ENCODE measurements around the gene NCF4. TPM values are rescaled to one million over a fixed set of nuclear protein-coding genes. Genes with fewer than 3 reads are reported as not detected.

The NCF4 gene
- total and polyA plus RNA-seq, 9 of the 15 experiments (the other 6 are each of a cell fraction or from before 2014, with no cell fraction given), result 0.04 to 0.95 (median 0.33) TPM

DNA sequence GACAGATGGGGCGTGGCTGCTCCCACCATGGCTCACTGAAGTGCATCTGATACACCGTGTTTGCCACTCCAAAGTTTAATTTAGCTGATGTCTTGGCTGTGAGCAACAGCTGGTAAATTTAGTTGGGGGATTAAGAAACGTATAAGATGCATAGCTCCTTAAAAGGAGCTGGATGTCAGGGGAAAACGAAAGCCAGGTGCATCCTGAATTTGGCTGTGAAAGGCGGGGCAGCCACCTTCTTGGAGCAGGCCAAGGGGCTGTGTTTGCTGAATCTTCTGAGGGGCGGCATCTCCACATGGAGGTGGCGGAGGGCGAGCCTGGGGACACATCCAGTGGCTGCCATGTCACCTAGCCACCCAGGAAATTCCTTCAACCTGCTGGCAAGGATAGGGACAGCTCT lies 20.7 kb upstream of the NCF4 start:
- CTCF ChIA-PET (ENCODE audit: low intra/inter-chr PET ratio), result no interaction called here

More for the DNA sequence above, 20.7 kb upstream of the NCF4 start:
- H4K20me1 ChIP-seq (replicated peaks; ENCODE audit: control insufficient read depth, insufficient read depth, low read length), result no peaks in the 10 kb centered on the region
- H3K9ac ChIP-seq (ENCODE audit: insufficient read depth in 1 of 2, low read depth in 2 of 2, low read length in 2 of 2), result no peak overlapping the region
- peaks cover 0 to 13% of the 10 kb centered on the region in 2 experiments; a peak in 1 of 5 replicates for H3K27me3 ChIP-seq (ENCODE audit: control insufficient read depth in 2 of 2, insufficient read depth in 2 of 2, low read length in 2 of 2)
- H3K27ac ChIP-seq (ENCODE audit: extremely low read depth, low read depth, low read length), result no peak overlapping the region
- no TSS peak for BruUV-seq (replicated peaks)
- H3K36me3 ChIP-seq (ENCODE audit: control insufficient read depth, insufficient read depth, low read length), result no peaks in the 10 kb centered on the region
- intact Hi-C loops (cut with micrococcal nuclease), result no loop called here
- no peaks in the 10 kb centered on the region for H3K79me2 ChIP-seq (ENCODE audit: control insufficient read depth, insufficient read depth, low read length)
- no peak for FAIRE-seq
- no peak for ATAC-seq
- H3K4me1 ChIP-seq (replicated peaks in 1 of 2; ENCODE audit: control insufficient read depth in 2 of 2, insufficient read depth in 2 of 2, low read length in 2 of 2), result no peaks in the 10 kb centered on the region
- DNase-seq (ENCODE audit: extremely low read depth in 1 of 4, low spot score in 3 of 4), result no peak
- no peak overlapping the region for H2AFZ ChIP-seq (ENCODE audit: low read depth, low read length)
- no peaks in the 10 kb centered on the region for H3K9me3 ChIP-seq (replicated peaks; ENCODE audit: control insufficient read depth, insufficient read depth, low read depth, low read length)
- POLR2A ChIA-PET, result interaction anchor here (1.0 kb wide), 1 partner anchor 8 kb away, joined by 3 read pairs; no protein-coding TSS in a partner anchor
- no peaks in the 10 kb centered on the region for H3K9me1 ChIP-seq (ENCODE audit: control insufficient read depth, insufficient read depth, low read length)
- H3K4me2 ChIP-seq (ENCODE audit: insufficient read depth, low read length), result no peak overlapping the region
- in situ Hi-C loops (cut with MboI), result no loop called here
- TF ChIP-seq ESRRB (CRISPR knock-in tag; IDR thresholded peaks at IDR 0.05; ENCODE audit: borderline replicate concordance), result no peak
- TF ChIP-seq FOXA3 (CRISPR knock-in tag; conservative IDR thresholded peaks at IDR 0.05 in 1 of 2, IDR thresholded peaks at IDR 0.05 in 1 of 2), result no peak
- TF ChIP-seq FOSL1 (tag; conservative IDR thresholded peaks at IDR 0.05), result no peak
- TF ChIP-seq MAZ (CRISPR knock-in tag; conservative IDR thresholded peaks at IDR 0.05 in 1 of 2, IDR thresholded peaks at IDR 0.05 in 1 of 2), result no peak
- no peak for TF ChIP-seq BCOR (IDR thresholded peaks at IDR 0.05)
- TF ChIP-seq, protein P1, sequence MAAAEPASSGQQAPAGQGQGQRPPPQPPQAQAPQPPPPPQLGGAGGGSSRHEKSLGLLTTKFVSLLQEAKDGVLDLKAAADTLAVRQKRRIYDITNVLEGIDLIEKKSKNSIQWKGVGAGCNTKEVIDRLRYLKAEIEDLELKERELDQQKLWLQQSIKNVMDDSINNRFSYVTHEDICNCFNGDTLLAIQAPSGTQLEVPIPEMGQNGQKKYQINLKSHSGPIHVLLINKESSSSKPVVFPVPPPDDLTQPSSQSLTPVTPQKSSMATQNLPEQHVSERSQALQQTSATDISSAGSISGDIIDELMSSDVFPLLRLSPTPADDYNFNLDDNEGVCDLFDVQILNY (CRISPR knock-in tag; IDR thresholded peaks at IDR 0.05), result no peak
- TF ChIP-seq GTF2A2 (tag; IDR thresholded peaks at IDR 0.05), result no peak
- TF ChIP-seq ZNF134 (CRISPR knock-in tag; conservative IDR thresholded peaks at IDR 0.05), result no peak
- no peak for TF ChIP-seq CREB5 (CRISPR knock-in tag; IDR thresholded peaks at IDR 0.05)
- no peak for TF ChIP-seq CHD1 (IDR thresholded peaks at IDR 0.05; ENCODE audit: low read length)
- TF ChIP-seq RBFOX2 (IDR thresholded peaks at IDR 0.05; ENCODE audit: low read depth, low read length), result no peak
- TF ChIP-seq KLF6 (CRISPR knock-in tag; IDR thresholded peaks at IDR 0.05; ENCODE audit: borderline replicate concordance), result no peak
- TF ChIP-seq GATAD2A (IDR thresholded peaks at IDR 0.05), result no peak
- TF ChIP-seq, protein P2, sequence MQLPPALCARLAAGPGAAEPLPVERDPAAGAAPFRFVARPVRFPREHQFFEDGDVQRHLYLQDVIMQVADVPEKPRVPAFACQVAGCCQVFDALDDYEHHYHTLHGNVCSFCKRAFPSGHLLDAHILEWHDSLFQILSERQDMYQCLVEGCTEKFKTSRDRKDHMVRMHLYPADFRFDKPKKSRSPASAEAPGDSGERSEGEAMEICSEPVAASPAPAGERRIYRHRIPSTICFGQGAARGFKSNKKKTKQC (CRISPR knock-in tag; IDR thresholded peaks at IDR 0.05), result no peak
- no peak overlapping the region for H3K4me3 ChIP-seq
- WGBS (ENCODE audit: insufficient coverage, low coverage, missing lambda C conversion rate), result 0% methylated on average over 7 of the region's 8 CpGs

All from K562 (cell line).